NOMO-1 treated with dmso at 0.1 percent for 144 hours (cell line): ENCODE measurements around the gene NCDN.

Experiments
- DNase-seq: peaks from one replicate; lab custom pipeline; 2025; ENCODE audit not compliant: unreplicated experiment; lab: John Stamatoyannopoulos, UW

NCDN gene

GRCh38 chr1:35589516-35590427 is 32.2 kb downstream of the NCDN start:
- DNase-seq = no peak

DNA sequence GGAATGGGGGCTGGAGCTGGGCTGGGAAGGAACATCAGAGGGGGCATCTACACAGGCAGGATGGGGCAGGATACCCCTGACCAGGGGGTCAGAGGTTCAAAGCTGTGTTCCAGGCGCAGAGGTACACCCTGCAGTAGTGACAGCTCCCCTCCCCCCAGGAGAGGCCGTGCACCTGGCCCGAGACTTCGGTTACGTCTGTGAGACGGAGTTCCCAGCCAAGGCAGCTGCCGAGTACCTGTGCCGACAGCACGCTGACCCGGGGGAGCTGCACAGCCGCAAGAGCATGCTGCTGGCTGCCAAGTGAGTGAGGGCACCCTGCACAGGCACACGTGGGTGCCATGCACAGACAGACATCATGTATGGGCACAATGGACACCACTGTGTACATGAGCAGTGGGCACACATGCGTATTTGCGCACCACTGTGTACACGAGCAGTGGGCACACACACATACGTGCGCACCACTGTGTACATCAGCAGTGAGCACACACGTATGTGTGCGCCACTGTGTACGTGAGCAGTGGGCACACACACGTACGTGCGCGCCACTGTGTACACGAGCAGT is 33.0 kb downstream of the NCDN start:
- no peak for DNase-seq

DNA sequence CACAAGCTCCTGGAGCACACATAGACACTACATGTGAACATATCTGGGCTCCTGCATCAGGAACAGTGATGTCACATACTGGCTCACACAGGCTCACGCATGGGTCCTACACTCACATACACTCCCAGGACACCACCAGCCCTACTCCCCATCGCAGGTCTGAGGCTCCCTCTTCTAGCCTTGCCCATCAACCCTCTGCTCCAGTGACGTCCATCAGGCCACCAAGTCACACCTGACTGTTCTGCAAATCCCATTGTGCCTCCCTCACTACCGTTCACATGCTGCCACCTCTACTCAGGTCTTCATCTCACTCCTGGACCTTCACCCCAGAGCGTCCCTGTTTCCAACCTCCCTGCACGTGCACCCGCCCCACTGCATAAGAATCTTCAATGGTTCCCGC is 33.6 kb downstream of the NCDN start:
- no peak for DNase-seq

- peak; percentile 4 for DNase-seq
Observed at GRCh38 chr1:35592991-35593769, 35.6 kb downstream of the NCDN start.

DNA sequence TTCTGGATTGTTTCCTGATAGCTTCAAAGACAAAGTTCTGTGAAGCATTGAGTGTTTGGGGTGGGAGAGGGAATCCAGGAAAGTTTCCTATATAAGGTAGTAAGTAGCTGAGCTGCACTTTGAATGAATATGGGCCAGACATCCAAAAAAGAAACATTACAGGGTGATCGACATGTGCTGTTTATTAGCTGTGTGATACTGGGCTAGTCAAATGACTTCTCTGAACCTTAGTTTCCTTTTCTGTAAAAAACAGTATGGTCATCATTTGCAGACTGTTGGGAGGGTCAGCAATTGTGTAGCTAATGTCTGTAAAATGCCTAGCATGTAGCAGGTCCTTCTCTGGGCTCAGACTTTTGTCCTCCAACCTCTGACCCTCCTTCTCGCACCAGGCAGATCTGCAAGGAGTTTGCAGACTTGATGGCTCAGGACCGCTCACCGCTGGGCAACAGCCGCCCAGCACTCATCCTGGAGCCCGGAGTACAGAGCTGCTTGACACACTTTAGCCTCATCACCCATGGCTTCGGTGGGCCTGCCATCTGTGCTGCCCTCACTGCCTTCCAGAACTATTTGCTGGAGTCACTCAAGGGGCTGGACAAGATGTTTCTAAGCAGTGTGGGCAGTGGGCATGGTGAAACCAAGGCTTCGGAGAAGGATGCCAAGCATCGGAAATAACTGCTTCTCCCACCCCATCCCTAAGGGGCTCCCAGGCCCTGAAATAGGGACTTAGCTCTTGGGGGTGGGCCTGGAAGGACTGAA is 36.6 kb downstream of the NCDN start:
- no peak for DNase-seq

DNA sequence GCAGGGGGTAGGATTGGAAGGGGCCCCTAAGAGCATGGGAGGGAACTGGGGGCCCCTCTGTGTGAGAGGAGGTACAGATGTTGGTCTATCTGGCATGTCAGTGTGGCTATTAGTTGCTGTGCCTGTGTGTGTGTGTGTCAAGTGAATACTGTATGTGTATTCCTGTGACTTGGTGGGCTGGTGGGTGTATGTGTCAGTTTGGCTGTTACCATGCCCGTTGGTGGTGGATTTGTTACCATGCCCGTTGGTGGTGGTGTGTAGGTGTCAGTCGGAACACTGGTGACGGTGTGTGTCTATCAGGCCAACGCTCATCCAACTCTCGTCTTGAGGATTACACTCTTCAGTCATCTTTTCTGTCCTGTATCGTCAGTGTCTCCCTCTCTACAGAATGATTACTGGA is 38.1 kb downstream of the NCDN start:
- no peak for DNase-seq

DNA sequence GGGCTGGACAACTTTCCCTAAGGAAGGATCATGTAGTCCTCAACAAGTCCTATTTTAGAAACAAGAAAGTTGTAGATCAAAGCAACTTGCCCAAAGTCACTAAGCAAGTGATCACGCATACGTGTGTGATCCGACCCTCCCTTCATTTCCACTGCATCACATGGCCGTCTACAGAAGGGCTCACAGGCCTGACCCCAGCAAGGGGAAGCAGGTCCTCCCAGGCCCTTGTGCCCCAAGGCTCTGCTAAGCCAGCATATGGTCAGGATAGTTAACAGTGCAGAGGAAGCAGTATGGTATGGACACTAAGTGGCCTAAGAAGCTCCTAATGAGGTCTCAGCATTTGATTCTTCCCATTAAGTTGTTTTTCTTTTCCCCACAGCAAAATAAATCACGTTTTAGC is 40.3 kb downstream of the NCDN start:
- no peak for DNase-seq

GRCh38 chr1:35598895-35599294 is 41.3 kb downstream of the NCDN start:
- DNase-seq = no peak

GRCh38 chr1:35599411-35599810 is 41.8 kb downstream of the NCDN start:
- no peak for DNase-seq

- no peak for DNase-seq
Observed at GRCh38 chr1:35600593-35600992, 43.0 kb downstream of the NCDN start.

- no peak for DNase-seq
Observed at GRCh38 chr1:35603468-35603867, 45.9 kb downstream of the NCDN start.

DNA sequence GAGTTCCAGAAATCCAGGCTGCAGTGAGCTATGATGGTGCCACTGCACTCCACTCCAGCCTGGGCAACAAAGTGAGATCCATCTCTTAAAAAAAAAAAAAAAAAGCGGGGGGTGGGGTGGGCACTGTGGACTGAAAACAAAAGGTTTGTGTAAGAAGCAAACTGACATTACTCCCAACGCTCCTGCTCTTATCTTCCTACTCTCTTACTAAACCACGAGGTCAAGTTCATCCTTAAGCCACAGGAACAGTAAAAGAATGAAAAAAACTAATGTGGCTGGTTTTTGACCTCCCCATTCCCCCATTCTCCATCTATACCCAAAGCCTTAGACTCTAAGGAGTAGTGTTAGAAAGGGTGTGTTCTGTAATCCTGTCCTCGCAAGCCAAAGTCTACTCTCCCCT is 46.3 kb downstream of the NCDN start:
- no peak for DNase-seq

- DNase-seq = no peak
Observed at GRCh38 chr1:35605071-35605866, 47.7 kb downstream of the NCDN start.

GRCh38 chr1:35605867-35606182 is 48.2 kb downstream of the NCDN start:
- no peak for DNase-seq

- no peak for DNase-seq
Observed at GRCh38 chr1:35611655-35612054, 54.1 kb downstream of the NCDN start.

DNA sequence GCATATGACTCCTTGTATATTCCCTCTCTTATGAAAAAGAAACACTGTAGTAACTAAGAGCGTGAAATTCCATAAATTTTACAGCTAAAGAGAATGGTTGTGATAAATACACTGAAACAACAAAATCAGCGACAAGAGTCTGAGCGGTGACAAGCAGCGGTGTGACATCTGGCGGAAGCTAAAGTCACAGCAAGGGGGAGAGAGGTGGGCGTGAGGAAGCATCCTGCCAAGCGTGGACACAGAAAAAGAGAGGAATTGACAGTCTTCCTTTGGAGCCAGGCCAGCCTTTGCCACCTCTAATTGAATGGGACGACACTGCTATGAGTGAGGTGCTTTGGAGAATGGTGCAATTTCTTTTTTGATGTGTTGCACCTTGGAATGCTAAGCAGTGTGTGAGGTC is 57.8 kb downstream of the NCDN start:
- no peak for DNase-seq
